ENCODE data around the gene TRAF1.

The TRAF1 gene

GRCh38 chr9:120904061-120904977 is 22.3 kb downstream of the TRAF1 start:
- no peak for DNase-seq

- DNase-seq = no peak
These were observed 23.7 kb downstream of the TRAF1 start for GRCh38 chr9:120902569-120903535.

- DNase-seq = no peak
These were observed 24.6 kb downstream of the TRAF1 start for GRCh38 chr9:120901755-120902568.

- DNase-seq = no peak
These were observed 25.8 kb downstream of the TRAF1 start for GRCh38 chr9:120900824-120901223.

- no peak for DNase-seq
These were observed 27.0 kb downstream of the TRAF1 start for GRCh38 chr9:120899490-120900068.

- no peak for DNase-seq
These were observed 28.2 kb downstream of the TRAF1 start for GRCh38 chr9:120898396-120898795.

GRCh38 chr9:120895951-120896350 is 30.6 kb downstream of the TRAF1 start:
- no peak for DNase-seq

- no peak for DNase-seq
These were observed 32.1 kb downstream of the TRAF1 start for GRCh38 chr9:120894321-120895148.

GRCh38 chr9:120893611-120894307 is 32.8 kb downstream of the TRAF1 start:
- DNase-seq = peak; percentile 56

- DNase-seq = peak; percentile 67
These were observed 33.6 kb downstream of the TRAF1 start for GRCh38 chr9:120892748-120893610.

GRCh38 chr9:120891884-120892747 is 34.5 kb downstream of the TRAF1 start:
- DNase-seq = peak; percentile 71

- DNase-seq = peak; percentile 79
These were observed 35.2 kb downstream of the TRAF1 start for GRCh38 chr9:120891245-120891883.

- peak; percentile 68 for DNase-seq
These were observed 36.0 kb downstream of the TRAF1 start for GRCh38 chr9:120890320-120891244.

- no peak for DNase-seq
These were observed 36.9 kb downstream of the TRAF1 start for GRCh38 chr9:120889606-120890271.

GRCh38 chr9:120888626-120889025 is 38.0 kb downstream of the TRAF1 start:
- no peak for DNase-seq

GRCh38 chr9:120886490-120886967 is 40.1 kb downstream of the TRAF1 start:
- no peak for DNase-seq
